SU-DHL-6 (cell line): ENCODE measurements around the gene ALDH1A3.

Experiments
- H2AFZ ChIP-seq: fragments of 200-600 bp; sonication (generic); 2 replicates; pipeline ENCODE4 v1.6.1; 2014; ENCODE audit warnings: low read depth, mild to moderate bottlenecking, moderate library complexity, mixed read lengths, antibody characterized with exemption, low read length; ENCODE audit not compliant: severe bottlenecking
- H3F3A ChIP-seq: fragments of 200-600 bp; shearing (Covaris generic); 2 replicates; pipeline ENCODE4 v1.6.0; 2016; ENCODE audit warnings: antibody characterized with exemption, mild to moderate bottlenecking; ENCODE audit not compliant: insufficient read depth
- H3K27ac ChIP-seq: fragments of 200-600 bp; sonication (generic); 2 replicates; pipeline ENCODE4 v1.5.1; 2016; ENCODE audit warnings: low read depth, mild to moderate bottlenecking, low read length, moderate library complexity, mixed read lengths
- H3K27me3 ChIP-seq: fragments of 200-600 bp; sonication (generic), shearing (Covaris generic); 2 replicates; pipeline ENCODE4 v1.6.0; 2014; ENCODE audit warnings: mild to moderate bottlenecking, low read length
- H3K36me3 ChIP-seq: fragments of 200-600 bp; sonication (generic); 2 replicates; pipeline ENCODE4 v1.6.1; 2014; ENCODE audit warnings: mild to moderate bottlenecking, low read length, mixed read lengths
- H3K4me2 ChIP-seq: fragments of 300-600, 200-600 bp; shearing (Covaris generic), sonication (generic); 2 replicates; pipeline ENCODE4 v1.6.0; 2014; ENCODE audit warnings: low read length, low read depth, mild to moderate bottlenecking; ENCODE audit not compliant: poor library complexity, severe bottlenecking
- H3K4me3 ChIP-seq: fragments of 200-600 bp; sonication (generic); 2 replicates; pipeline ENCODE4 v1.5.1; 2014; ENCODE audit warnings: antibody characterized with exemption, low read length, mild to moderate bottlenecking, mixed read lengths; ENCODE audit not compliant: insufficient read depth, poor library complexity, severe bottlenecking
- H3K79me2 ChIP-seq: fragments of 200-600 bp; sonication (generic); 2 replicates; pipeline ENCODE4 v1.6.1; 2014; ENCODE audit warnings: mild to moderate bottlenecking, low read length, moderate library complexity; ENCODE audit not compliant: insufficient read depth
- H3K9ac ChIP-seq: fragments of 200-600 bp; sonication (generic); 2 replicates; pipeline ENCODE4 v1.7.0; 2014; ENCODE audit warnings: mild to moderate bottlenecking, low read length
- H3K9me2 ChIP-seq: fragments of 200-600 bp; sonication (generic); replicated peaks from 2 replicates; pipeline ENCODE4 v1.6.1; 2014; ENCODE audit warnings: low read length; ENCODE audit not compliant: insufficient read depth
- H3K9me3 ChIP-seq: fragments of 200-600 bp; sonication (generic); 2 replicates; pipeline ENCODE4 v1.6.1; 2014; ENCODE audit warnings: low read length, mixed read lengths; ENCODE audit not compliant: insufficient read depth
- H4K20me1 ChIP-seq: fragments of 200-600 bp; sonication (generic); 2 replicates; pipeline ENCODE4 v1.6.1; 2014; ENCODE audit warnings: low read depth, mild to moderate bottlenecking, antibody characterized with exemption, low read length, moderate library complexity, mixed read lengths
- EZH2phosphoT487 ChIP-seq: fragments of 200-600 bp; sonication (generic), shearing (Covaris generic); conservative IDR thresholded peaks from 2 replicates; pipeline ENCODE4 v1.6.1; 2018; ENCODE audit warnings: mild to moderate bottlenecking, antibody characterized with exemption, low read length, moderate library complexity, mixed read lengths
- TF ChIP-seq, protein P1 (sequence below): fragments of 200-600 bp; sonication (generic); IDR thresholded peaks from one replicate; pipeline ENCODE4 v1.5.1; 2017; ENCODE audit warnings: antibody characterized with exemption, mild to moderate bottlenecking, low read length, moderate library complexity; ENCODE audit not compliant: insufficient read depth, poor library complexity, severe bottlenecking

Gene ALDH1A3

DNA sequence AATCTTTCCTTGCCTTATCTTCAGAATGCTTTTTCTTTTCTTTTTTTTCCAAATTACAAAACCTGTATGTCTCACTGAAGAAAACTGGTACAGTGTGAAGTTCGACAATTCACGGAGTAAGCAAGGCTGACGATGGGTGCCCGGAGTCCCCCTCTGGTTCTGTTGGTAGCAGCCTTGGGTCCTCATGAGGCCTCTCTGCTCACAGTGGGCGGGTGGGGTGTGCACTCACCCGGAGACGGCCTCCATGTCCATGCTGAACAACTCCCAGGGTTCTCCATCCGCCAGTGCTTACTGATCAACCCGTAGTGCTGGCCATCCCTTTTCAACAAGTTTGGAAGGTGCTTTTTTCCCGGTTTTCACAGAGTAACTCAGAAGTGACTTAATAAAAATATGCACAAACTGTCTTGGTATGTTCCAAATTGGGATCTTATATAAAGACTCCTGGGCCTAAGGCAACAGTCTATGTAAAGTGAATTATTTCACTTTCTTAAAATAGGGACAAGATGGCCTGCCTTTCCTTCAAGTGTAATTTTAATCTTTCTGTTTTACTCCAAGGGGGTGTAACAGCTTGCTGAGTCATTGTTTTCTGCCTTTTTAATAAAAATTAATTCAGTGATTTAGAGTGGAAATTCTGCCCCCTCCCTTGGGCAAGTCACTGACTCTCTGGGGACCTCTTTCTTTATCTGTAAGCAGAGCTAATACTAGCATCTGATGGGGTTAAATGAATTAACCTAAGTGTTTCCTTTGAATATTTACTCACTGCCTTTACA lies 63.2 kb downstream of the ALDH1A3 start:
- Histone ChIP-seq H3K9ac (no peak overlapping the region), H3K79me2 (peaks cover 100% of the 10 kb centered on the region), H2AFZ (no peak overlapping the region), H3K27ac (peak overlapping the region; percentile 64), H3K4me2 (no peak overlapping the region), H3K4me3 (no peak overlapping the region), H3F3A (peaks cover 27% of the 10 kb centered on the region), H3K27me3 (no peaks in the 10 kb centered on the region), H3K36me3 (peaks cover 61% of the 10 kb centered on the region), H4K20me1 (peaks cover 11% of the 10 kb centered on the region; the same call in 1 of the 2 replicates), H3K9me3 (no peaks in the 10 kb centered on the region), H3K9me2 (no peaks in the 10 kb centered on the region)
- TF ChIP-seq, protein P1, sequence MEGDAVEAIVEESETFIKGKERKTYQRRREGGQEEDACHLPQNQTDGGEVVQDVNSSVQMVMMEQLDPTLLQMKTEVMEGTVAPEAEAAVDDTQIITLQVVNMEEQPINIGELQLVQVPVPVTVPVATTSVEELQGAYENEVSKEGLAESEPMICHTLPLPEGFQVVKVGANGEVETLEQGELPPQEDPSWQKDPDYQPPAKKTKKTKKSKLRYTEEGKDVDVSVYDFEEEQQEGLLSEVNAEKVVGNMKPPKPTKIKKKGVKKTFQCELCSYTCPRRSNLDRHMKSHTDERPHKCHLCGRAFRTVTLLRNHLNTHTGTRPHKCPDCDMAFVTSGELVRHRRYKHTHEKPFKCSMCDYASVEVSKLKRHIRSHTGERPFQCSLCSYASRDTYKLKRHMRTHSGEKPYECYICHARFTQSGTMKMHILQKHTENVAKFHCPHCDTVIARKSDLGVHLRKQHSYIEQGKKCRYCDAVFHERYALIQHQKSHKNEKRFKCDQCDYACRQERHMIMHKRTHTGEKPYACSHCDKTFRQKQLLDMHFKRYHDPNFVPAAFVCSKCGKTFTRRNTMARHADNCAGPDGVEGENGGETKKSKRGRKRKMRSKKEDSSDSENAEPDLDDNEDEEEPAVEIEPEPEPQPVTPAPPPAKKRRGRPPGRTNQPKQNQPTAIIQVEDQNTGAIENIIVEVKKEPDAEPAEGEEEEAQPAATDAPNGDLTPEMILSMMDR = no peak
- no peak for TF ChIP-seq EZH2phosphoT487

DNA sequence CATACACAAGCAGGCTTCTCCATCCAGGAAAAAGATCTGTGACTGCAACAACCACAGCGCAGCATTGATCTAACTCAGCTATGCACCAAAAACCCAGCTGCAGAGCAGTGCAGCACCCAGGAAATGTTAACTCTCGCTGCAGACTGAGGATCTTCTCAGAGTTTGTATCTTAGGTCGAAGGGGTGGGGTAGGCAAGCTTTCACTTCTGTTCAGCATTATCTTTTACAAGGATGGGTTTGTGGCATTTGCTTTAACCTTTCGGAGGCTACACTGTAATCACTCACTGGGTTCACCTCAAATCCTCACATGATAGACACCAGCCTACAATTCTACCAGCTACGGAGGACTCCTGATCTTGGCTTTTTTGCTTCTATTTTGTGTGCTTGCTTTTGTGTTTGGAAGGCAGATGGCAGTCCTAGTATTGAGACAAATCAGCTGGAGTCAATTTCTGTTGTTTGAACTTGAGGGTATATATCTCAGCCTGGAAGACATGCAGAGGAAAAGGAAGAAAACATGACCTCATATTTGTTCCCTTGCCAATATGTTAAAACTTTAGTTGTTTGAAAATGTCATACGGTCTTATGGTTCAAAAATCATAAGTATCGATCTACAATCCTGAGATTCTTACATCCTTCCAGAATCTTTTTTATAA lies 64.7 kb downstream of the ALDH1A3 start:
- TF ChIP-seq EZH2phosphoT487 = no peak
- Histone ChIP-seq H3K4me3 (no peak overlapping the region), H2AFZ (no peak overlapping the region)

DNA sequence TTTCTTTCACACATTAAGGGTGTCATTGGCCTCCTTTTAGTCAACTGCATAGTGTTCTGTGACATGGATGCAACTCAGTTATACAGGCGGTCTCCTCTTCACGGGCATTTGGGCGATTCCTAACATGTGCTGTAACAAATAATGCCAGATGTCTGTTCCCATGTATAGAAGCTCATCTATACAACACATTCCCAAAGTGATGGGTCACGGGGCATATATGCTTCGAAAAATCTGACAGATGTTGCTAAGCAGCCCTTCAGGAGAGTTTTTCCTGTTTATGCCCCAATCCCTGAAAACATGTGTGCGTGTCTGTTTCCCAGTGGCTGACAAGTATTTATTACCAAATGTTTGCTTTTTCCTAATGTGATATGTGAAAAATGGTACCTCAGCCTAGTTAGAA lies 65.4 kb downstream of the ALDH1A3 start:
- Histone ChIP-seq H3K4me2 (no peak overlapping the region), H3K9me3 (no peaks in the 10 kb centered on the region), H3K27ac (no peak overlapping the region), H3F3A (peaks cover 29% of the 10 kb centered on the region), H3K27me3 (no peaks in the 10 kb centered on the region), H3K9ac (no peak overlapping the region), H3K79me2 (peaks cover 100% of the 10 kb centered on the region), H3K9me2 (no peaks in the 10 kb centered on the region), H3K4me3 (no peak overlapping the region), H2AFZ (no peak overlapping the region), H3K36me3 (peaks cover 73% of the 10 kb centered on the region), H4K20me1 (peaks cover 16% of the 10 kb centered on the region; the same call in 1 of the 2 replicates)
- TF ChIP-seq, protein P1 = no peak
- TF ChIP-seq EZH2phosphoT487 = no peak

More for the DNA sequence above, 64.7 kb downstream of the ALDH1A3 start:
- Histone ChIP-seq H3K9me3 (no peaks in the 10 kb centered on the region), H3K4me2 (no peak overlapping the region), H3K79me2 (peaks cover 100% of the 10 kb centered on the region), H3F3A (peaks cover 29% of the 10 kb centered on the region), H4K20me1 (peaks cover 16% of the 10 kb centered on the region; the same call in 1 of the 2 replicates), H3K27ac (peak overlapping the region; percentile 16; the same call in 1 of the 2 replicates), H3K9ac (no peak overlapping the region), H3K9me2 (no peaks in the 10 kb centered on the region), H3K27me3 (no peaks in the 10 kb centered on the region), H3K36me3 (peaks cover 69% of the 10 kb centered on the region)
